Activated T-helper 1 cell treated with Interleukin-2 at 50 U/mL for 16 hours (primary cell): ENCODE results near the gene LRCH2.

Source experiments
- DNase-seq: peaks from one replicate; pipeline ENCODE4 v3.0.0-alpha.2; 2020; ENCODE audit warnings: low read depth

LRCH2 gene

GRCh38 chrX:115204040-115204439 is 29.9 kb downstream of the LRCH2 start:
- DNase-seq: no peak

DNA sequence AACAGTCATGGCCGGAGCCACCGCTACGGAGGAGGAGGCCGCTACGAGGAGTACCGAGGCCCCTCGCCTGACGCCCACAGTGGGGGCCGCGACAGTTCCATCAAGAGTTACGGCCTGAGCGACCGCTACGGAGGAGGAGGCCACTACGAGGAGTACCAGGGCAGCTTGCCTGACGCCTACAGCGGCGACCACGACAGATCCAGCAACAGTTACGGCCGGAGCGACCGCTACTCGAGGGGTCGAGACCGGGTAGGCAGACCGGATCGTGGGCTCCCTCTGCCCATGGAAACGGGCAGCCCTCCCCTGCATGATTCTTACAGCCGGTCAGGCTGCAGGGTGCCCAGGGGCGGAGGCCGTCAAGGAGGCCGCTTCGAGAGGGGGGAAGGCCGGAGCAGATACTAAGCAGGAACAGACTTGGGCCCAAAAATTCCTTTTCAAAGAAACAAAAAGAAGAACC is 41.6 kb downstream of the LRCH2 start:
- no peak for DNase-seq

DNA sequence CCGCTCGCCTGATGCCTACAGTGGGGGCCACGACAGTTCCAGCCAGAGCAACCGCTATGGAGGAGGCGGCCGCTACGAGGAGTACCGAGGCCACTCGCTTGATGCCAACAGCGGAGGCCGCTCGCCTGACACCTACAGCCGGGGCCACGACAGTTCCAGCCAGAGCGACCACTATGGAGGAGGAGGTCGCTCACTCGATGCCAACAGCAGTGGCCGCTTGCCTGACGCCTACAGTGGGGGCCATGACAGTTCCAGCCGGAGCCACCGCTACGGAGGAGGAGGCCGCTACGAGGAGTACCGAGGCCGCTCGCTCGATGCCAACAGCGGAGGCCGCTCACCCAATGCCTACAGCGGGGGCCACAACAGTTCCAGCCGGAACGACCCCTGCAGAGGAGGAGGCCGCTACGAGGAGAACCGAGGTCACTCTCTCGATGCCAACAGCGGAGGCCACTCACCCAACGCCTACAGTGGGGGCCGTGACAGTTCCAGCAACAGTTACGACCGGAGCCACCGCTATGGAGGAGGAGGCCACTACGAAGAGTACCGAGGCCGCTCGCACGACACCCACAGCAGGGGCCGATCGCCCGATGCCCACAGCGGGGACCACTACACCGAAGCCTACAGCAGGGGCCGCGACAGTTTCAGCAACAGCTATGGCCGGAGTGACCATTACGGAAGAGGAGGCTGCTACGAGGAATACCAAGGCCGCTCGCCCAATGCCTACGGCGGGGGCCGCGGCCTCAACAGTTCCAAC is 42.2 kb downstream of the LRCH2 start:
- DNase-seq: no peak

- DNase-seq: no peak
Measured at GRCh38 chrX:115190636-115191489, 43.0 kb downstream of the LRCH2 start.

DNA sequence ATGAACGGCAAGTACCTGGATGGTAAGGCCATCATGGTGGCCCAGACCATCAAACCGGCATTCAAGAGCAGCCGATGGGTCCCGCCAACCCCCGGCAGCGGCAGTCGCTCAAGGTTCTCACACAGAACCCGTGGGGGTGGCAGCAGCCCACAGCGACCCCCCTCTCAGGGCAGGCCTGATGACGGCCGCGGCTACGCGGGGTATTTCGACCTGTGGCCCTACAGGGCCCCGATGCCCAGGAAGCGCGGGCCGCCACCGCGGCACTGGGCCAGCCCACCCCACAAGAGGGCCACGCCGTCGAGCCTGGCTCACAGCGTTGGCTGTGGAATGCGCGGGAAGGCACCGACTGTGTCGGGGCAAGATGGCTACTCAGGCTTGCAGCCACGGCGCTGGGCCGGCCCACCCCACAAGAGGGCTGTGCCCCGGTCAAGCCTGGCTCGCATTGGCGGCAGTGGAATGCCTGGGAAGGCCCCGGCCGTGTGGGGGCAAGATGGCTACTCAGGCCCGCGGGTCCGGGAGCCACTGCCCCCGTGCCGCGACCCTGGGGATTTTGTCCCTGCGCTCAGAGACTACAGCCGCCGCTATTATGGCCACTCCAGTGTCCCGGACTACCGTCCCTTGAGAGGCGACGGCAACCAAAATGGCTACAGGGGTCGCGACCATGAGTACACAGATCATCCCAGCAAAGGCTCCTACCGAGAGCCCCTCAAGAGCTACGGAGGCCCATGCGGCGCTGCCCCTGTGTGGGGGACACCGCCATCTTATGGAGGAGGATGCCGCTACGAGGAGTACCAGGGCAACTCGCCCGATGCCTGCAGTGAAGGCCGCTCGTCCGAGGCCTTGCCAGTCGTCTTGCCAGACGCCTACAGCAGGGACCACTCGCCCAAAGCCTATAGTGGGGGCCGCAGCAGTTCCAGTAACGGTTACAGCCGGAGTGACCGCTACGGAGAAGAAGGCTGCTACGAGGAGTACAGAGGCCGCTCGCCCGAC is 44.0 kb downstream of the LRCH2 start:
- no peak for DNase-seq

DNA sequence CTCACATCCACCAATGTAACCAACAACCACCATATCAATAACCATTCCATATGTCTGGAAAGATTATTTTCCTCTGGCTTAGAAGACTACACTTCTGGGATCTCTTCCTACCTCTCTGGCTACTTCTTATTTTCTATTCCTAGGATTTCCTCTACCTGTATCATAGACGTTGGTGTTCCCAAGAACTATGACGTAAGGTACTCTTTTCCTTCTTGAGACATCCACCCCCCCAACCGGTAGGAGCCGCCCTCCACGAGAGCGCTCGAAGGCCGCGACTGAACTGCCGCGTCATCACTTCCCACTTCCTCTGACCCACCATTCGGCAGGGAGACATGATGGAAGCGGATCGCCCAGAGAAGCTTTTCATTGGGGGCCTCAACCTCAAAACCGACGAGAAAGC is 44.8 kb downstream of the LRCH2 start, which contains the start of gene RBMXL3:
Gene RBMXL3 (plus strand): TSS at position 301 of the 400 bp plus-strand sequence. CDS start 32 bp downstream, at position 333.
- DNase-seq: no peak

- DNase-seq: no peak
Measured at GRCh38 chrX:115183980-115184379, 49.9 kb downstream of the LRCH2 start.

- DNase-seq: no peak
Measured at GRCh38 chrX:115178473-115178872, 55.4 kb downstream of the LRCH2 start.

GRCh38 chrX:115177932-115178331 is 56.0 kb downstream of the LRCH2 start:
- no peak for DNase-seq

- DNase-seq: no peak
Measured at GRCh38 chrX:115174548-115174947, 59.3 kb downstream of the LRCH2 start.

DNA sequence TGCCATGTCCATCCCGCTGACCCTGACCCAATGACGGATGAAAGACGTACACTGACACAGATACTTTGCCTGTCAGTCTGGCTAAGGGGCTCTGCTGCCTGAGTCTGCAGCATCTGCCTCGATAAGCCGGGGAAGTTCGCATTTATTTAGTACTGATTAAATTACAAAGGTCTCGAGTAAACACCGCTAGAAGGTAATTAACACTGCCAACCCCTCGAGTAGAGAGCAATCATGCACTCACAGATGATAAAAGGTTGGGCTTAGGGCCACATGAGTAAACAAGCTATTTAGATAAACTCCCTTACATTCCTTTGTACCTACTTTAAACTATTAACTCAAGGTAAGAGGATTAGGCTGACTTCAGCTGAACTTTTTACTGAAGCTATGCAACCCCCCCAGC is 60.7 kb downstream of the LRCH2 start:
- DNase-seq: no peak

DNA sequence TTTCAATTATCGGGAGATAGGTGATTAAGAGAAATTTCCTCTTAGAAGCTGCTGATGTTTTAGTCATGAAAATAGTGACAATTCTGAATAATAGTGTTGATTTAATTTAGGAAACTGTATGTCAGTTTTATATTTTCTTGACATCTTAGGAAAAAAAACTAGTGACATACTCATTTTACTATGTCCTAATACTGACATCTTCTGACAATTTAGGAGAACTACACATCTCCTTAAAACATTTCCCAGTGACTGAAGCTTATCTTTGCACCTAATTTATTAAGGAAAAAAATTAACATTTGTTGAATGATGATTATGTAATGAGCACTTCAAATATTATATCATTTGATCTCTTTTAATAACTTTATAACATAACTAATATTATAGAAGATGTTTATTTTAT is 86.7 kb downstream of the LRCH2 start:
- no peak for DNase-seq

DNA sequence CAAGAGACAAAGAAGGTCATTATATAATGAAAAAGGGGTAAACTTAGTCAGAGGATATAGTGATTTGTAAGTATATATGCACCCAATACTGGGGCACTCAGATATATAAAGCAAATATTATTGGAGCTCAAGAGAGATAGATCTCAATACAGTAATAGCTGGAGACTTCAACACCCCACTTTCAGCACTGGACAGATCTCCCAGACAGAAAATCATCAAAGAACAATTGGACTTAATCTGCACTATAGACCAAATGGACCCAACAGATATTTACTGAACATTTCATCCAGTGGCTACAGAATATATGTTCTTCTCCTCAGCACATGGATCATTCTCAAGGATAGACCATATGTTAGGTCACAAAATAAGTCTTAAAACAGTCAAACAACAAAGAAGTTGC is 91.8 kb downstream of the LRCH2 start:
- no peak for DNase-seq

- DNase-seq: no peak
Measured at GRCh38 chrX:115138040-115138439, 95.9 kb downstream of the LRCH2 start.

GRCh38 chrX:115134382-115134781 is 99.5 kb downstream of the LRCH2 start:
- DNase-seq: no peak

- DNase-seq: no peak
Measured at GRCh38 chrX:115112411-115112810, 121.5 kb downstream of the LRCH2 start.

DNA sequence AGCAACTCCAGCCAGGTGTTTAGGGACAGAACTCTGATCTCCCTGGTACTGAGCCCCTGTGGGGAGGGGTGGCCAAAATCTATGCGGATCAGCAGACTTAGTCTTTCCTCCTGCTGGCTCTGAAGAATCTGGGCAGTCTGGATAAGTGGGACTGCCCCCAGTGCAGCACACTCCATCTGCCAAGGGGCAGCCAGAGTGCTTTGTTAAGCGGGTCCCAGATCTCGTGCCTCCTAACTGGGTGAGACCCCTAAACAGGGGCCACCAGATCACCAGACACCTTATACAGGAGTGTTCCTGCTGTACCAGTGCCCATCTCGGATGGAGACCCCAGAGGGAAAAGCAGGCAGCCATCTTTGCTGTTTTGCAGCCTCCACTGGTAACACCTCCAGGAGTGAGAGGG is 135.0 kb downstream of the LRCH2 start:
- no peak for DNase-seq

GRCh38 chrX:115093191-115093590 is 140.7 kb downstream of the LRCH2 start:
- DNase-seq: no peak

- DNase-seq: no peak
Measured at GRCh38 chrX:115089419-115089818, 144.5 kb downstream of the LRCH2 start.

DNA sequence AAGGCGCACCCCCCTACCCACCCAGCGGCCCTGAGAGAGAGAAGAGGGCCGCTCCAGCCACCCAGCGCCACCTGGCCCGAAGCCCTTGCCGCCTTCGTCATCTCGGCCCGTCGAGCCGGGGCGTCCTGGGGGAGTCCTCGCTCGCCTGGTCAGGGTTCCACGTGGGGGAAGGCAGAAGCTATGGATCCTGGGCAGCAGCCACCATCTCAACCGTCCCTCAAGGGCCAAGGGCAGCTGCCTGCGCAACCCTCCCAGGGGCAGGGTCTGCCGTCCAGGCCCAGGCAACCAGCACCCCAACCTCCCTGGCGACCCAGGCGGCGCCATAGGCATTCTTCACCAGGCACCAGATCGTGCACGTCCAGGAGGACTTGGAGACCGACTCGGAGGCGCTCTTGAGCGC is 165.0 kb downstream of the LRCH2 start:
- no peak for DNase-seq

- DNase-seq: no peak
Measured at GRCh38 chrX:115067812-115068211, 166.1 kb downstream of the LRCH2 start.

DNA sequence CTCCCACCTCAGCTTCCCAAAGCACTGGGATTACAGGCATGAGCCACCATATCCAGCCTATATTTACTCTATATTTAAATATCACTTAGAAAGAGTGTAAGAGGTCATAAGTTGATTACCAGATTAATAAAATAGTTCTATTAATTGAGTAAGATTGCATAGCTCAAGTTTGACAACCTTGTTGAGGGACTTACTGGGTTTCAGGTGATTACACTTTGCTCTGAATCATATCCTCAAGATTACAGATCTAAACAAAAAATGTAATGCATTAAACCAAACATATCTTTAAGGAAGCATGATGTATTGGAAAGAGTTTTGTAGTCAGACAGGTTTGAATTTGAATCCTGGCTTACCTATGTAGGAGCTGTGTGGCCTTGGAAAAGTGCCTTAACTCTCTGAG is 168.6 kb downstream of the LRCH2 start:
- DNase-seq: no peak
